Liver (tissue), 9 donors: ENCODE results near the gene POU3F1. TPM values are rescaled to one million over a fixed set of nuclear protein-coding genes. Genes with fewer than 3 reads are reported as not detected.

Experiments used
- DNase-seq: peaks from one replicate; pipeline ENCODE4 v3.0.0-alpha.2; 2017; ENCODE audit warnings: low spot score
- H3K27ac ChIP-seq, 2 donors: one replicate each; pipeline ENCODE4 v1.7.0; 2013; ENCODE audit warnings: inconsistent platforms in 2 of 2, low read length in 2 of 2, control low read depth in 1 of 2, low read depth in 1 of 2, mild to moderate bottlenecking in 1 of 2
- H3K27me3 ChIP-seq, 4 donors: one replicate each; pipeline versions ENCODE4 v1.6.1 to v1.7.0; 2013; ENCODE audit warnings: low read length in 3 of 4, inconsistent platforms in 1 of 4, mild to moderate bottlenecking in 1 of 4, moderate library complexity in 1 of 4; ENCODE audit not compliant: control insufficient read depth in 4 of 4, insufficient read depth in 4 of 4
- H3K36me3 ChIP-seq, 4 donors: one replicate each; pipeline versions ENCODE4 v1.6.1 to v1.7.0; 2013; ENCODE audit warnings: low read length in 3 of 4, mild to moderate bottlenecking in 3 of 4, low read depth in 1 of 4, moderate library complexity in 1 of 4; ENCODE audit not compliant: control insufficient read depth in 4 of 4, insufficient read depth in 3 of 4
- H3K4me1 ChIP-seq, 4 donors: one replicate each; pipeline versions ENCODE4 v1.6.1 to v1.7.0; 2013; ENCODE audit warnings: low read length in 3 of 4, mild to moderate bottlenecking in 3 of 4, moderate library complexity in 1 of 4; ENCODE audit not compliant: control insufficient read depth in 4 of 4, insufficient read depth in 4 of 4
- H3K4me3 ChIP-seq, 3 donors: one replicate each; pipeline versions ENCODE4 v1.6.1 to v1.7.0; 2013; ENCODE audit warnings: low read length in 3 of 3, control low read depth in 1 of 3, low read depth in 1 of 3, mild to moderate bottlenecking in 1 of 3
- H3K9ac ChIP-seq, 2 donors: one replicate each; pipeline ENCODE4 v1.7.0; 2013; ENCODE audit warnings: low read length in 2 of 2, mild to moderate bottlenecking in 2 of 2, moderate library complexity in 2 of 2, control low read depth in 1 of 2, low read depth in 1 of 2
- H3K9me3 ChIP-seq, 4 donors: one replicate each; pipeline versions ENCODE4 v1.6.1 to v1.7.0; 2013; ENCODE audit warnings: low read length in 3 of 4; ENCODE audit not compliant: control insufficient read depth in 4 of 4
- FOXA1 ChIP-seq: IDR thresholded peaks from 2 replicates; pipeline ENCODE4 v1.6.1; 2016; ENCODE audit warnings: antibody characterized with exemption
- FOXA2 ChIP-seq: IDR thresholded peaks from 2 replicates; pipeline ENCODE4 v1.6.1; 2016; ENCODE audit warnings: antibody characterized with exemption
- HNF4A ChIP-seq, 2 donors: conservative IDR thresholded peaks; 2 replicates each; pipeline ENCODE4 v1.6.1; 2016; ENCODE audit warnings: antibody characterized with exemption in 2 of 2, mild to moderate bottlenecking in 2 of 2
- HNF4G ChIP-seq: IDR thresholded peaks from 2 replicates; pipeline ENCODE4 v1.6.1; 2016; ENCODE audit warnings: antibody characterized with exemption
- RXRA ChIP-seq, 2 donors: IDR thresholded peaks; 2 replicates each; pipeline ENCODE4 v1.6.1; 2017 to 2018; ENCODE audit warnings: antibody characterized with exemption in 2 of 2, mild to moderate bottlenecking in 1 of 2
- YY1 ChIP-seq: IDR thresholded peaks from 2 replicates; pipeline ENCODE4 v1.6.1; 2016; ENCODE audit warnings: antibody characterized with exemption, mild to moderate bottlenecking
- WGBS: extraction: QIAGEN DNeasy Blood & Tissue Kit; methylation state at CpG from one replicate; pipeline ENCODE4 v1.1.7; 2013; 5-methylcytosine and 5-hydroxymethylcytosine counted together
- polyA plus RNA-seq, 2 donors: library from polyadenylated mRNA; stranded (reverse) in 1 of 2; unstranded in 1 of 2; fragments of 200-250 nt in 1 of 2; fragments of >200 nt in 1 of 2; fragmentation: Nextera tagmentation in 1 of 2; extraction: Ambion mirVana in 1 of 2; gene quantifications; one replicate each; pipeline versions ENCODE4 v1.2.1 to v1.2.3, GENCODE V29; 2013 to 2015
- total RNA-seq, 2 donors: library from RNA; depleted of rRNA; stranded (reverse); fragments of >200 nt; gene quantifications; one replicate each; pipeline ENCODE4 v1.2.3, GENCODE V29; 2014
- TF ChIP-seq, protein P1 (sequence below): fragments of 150-350 bp; IDR thresholded peaks from 2 replicates; pipeline ENCODE4 v1.5.1; 2017; ENCODE audit warnings: improper control_type of control experiment, low read depth, low read length; ENCODE audit not compliant: missing input control
- TF ChIP-seq, protein P2 (sequence below): IDR thresholded peaks from 2 replicates; pipeline ENCODE4 v1.6.1; 2016; ENCODE audit warnings: antibody characterized with exemption
- TF ChIP-seq, protein P3 (sequence below): IDR thresholded peaks from 2 replicates; pipeline ENCODE4 v1.6.1; 2016; ENCODE audit warnings: antibody characterized with exemption
- donor health status: healthy.
- donor health status: healthy.
- donor health status: healthy.
- donor health status: healthy.
- donor health status: healthy.

Gene POU3F1
- total and polyA plus RNA-seq, 4 donors: not detected

DNA sequence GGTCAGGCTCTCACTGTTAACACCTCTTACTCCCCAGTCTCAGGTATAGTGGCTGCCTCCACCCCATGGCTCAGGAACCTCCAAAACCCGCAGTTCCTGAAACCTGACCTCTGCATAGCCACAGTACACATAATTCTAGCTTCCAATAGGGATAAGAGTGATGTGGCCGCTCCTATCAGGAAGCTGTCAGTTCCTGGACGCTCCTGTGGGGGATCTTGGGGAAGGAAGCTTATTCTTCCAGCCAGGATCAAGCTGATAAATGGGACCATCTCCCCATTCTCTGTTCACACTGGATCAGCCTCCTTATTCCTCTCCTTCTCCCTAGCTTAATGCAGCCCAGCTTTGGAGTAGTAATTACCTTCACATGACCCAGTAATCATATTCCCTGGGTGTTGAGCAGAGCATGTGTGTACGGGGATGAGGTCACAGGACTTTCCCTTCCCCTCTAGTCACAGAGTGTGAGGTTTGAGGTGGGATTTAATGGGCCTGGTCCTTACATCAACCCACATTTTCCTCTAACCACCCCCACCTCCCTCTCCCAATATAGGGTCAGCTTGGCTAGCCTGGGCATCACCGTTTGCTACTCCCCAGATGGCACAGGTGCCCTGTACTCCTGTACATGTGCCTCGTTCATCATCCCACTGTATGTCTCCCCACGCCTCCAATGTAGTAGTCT lies 7.0 kb upstream of the POU3F1 start:
- DNase-seq: no peak
- no peaks in the 10 kb centered on the region for H3K4me1 ChIP-seq
- no peak overlapping the region for H3K4me3 ChIP-seq
- WGBS: 76% methylated on average over 7 of the region's 7 CpGs
- no peaks in the 10 kb centered on the region for H3K27me3 ChIP-seq
- no peaks in the 10 kb centered on the region for H3K36me3 ChIP-seq
- no peak overlapping the region for H3K27ac ChIP-seq
- TF ChIP-seq YY1 (no peak), RXRA (IDR thresholded peaks at IDR 0.05) (no peak), HNF4G (no peak), HNF4A (conservative IDR thresholded peaks at IDR 0.05) (no peak)
- TF ChIP-seq, protein P1, sequence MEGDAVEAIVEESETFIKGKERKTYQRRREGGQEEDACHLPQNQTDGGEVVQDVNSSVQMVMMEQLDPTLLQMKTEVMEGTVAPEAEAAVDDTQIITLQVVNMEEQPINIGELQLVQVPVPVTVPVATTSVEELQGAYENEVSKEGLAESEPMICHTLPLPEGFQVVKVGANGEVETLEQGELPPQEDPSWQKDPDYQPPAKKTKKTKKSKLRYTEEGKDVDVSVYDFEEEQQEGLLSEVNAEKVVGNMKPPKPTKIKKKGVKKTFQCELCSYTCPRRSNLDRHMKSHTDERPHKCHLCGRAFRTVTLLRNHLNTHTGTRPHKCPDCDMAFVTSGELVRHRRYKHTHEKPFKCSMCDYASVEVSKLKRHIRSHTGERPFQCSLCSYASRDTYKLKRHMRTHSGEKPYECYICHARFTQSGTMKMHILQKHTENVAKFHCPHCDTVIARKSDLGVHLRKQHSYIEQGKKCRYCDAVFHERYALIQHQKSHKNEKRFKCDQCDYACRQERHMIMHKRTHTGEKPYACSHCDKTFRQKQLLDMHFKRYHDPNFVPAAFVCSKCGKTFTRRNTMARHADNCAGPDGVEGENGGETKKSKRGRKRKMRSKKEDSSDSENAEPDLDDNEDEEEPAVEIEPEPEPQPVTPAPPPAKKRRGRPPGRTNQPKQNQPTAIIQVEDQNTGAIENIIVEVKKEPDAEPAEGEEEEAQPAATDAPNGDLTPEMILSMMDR: no peak
- no peaks in the 10 kb centered on the region for H3K9me3 ChIP-seq
- no peak overlapping the region for H3K9ac ChIP-seq

DNA sequence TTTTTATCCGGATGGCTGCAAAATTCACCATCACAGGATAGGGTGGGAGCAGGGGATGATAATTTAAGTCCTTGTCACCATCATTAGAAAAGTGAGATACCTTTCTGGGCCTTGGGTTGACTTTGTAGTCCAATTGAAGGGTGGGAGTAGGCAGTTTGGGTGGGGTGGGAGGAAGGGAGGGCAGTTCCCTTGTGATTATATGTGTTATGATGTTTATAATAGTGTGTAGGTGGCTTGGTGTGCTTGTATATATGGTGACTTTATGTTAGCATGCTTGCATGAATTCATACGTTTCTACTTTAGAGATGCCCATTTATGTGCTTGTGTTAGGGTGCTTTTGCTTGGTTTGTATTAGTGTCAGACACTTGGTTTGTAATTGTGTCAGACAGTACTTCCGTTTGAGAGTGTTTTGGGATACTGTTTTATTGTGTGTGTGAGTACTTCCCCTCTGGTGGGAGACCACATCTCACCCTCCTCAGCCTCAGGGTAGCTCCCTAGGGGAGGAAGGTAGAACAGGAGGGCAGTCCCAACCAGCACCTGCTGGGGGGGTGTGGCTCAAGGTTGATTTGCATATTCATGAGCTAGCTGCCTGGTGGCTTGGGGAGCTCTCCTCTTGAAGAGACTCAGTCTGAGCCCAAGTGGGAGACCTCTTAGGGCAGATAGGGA lies 6.3 kb upstream of the POU3F1 start:
- no peak overlapping the region for H3K9ac ChIP-seq
- H3K36me3 ChIP-seq: no peaks in the 10 kb centered on the region
- H3K4me3 ChIP-seq: no peak overlapping the region
- WGBS: 67% methylated on average over 3 of the region's 3 CpGs
- peaks cover 0 to 2% (median under 1%) of the 10 kb centered on the region in 4 donors for H3K4me1 ChIP-seq
- H3K27me3 ChIP-seq: no peaks in the 10 kb centered on the region
- H3K27ac ChIP-seq: no peak overlapping the region
- no peak for DNase-seq
- no peaks in the 10 kb centered on the region for H3K9me3 ChIP-seq
- TF ChIP-seq, protein P2, sequence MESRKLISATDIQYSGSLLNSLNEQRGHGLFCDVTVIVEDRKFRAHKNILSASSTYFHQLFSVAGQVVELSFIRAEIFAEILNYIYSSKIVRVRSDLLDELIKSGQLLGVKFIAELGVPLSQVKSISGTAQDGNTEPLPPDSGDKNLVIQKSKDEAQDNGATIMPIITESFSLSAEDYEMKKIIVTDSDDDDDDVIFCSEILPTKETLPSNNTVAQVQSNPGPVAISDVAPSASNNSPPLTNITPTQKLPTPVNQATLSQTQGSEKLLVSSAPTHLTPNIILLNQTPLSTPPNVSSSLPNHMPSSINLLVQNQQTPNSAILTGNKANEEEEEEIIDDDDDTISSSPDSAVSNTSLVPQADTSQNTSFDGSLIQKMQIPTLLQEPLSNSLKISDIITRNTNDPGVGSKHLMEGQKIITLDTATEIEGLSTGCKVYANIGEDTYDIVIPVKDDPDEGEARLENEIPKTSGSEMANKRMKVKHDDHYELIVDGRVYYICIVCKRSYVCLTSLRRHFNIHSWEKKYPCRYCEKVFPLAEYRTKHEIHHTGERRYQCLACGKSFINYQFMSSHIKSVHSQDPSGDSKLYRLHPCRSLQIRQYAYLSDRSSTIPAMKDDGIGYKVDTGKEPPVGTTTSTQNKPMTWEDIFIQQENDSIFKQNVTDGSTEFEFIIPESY: no peak

DNA sequence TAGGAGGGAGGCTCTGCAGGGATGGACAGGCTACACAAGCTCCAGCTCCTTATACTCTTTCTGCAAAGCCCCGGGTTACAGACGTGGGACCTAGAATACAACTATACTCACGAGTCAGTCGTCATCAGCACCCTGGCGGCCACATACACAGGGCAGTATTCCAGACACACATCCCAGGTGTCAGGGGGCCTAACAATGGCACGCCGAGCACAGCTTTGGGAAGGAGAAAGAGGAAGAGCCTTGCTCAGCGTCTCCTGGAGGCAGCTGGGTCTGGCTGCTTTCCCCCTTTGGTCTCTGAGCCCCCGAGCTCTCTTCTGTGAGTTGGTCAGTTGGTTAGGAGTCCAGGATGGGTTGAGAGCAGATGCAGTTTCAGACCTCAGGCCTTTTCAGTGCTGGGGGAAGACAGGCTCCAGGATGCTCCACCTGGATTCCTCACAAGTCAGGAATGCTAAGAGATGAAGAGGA lies 4.5 kb upstream of the POU3F1 start:
- Histone ChIP-seq H3K4me1 (peaks cover 4 to 17% (median 7%) of the 10 kb centered on the region in 4 donors), H3K9me3 (no peaks in the 10 kb centered on the region), H3K27ac (no peak overlapping the region), H3K27me3 (no peaks in the 10 kb centered on the region), H3K4me3 (no peak overlapping the region), H3K9ac (no peak overlapping the region), H3K36me3 (no peaks in the 10 kb centered on the region)
- DNase-seq: no peak
- TF ChIP-seq FOXA2 (no peak), FOXA1 (no peak)
- TF ChIP-seq, protein P3, sequence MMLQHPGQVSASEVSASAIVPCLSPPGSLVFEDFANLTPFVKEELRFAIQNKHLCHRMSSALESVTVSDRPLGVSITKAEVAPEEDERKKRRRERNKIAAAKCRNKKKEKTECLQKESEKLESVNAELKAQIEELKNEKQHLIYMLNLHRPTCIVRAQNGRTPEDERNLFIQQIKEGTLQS: no peak
- 87% methylated on average over 9 of the region's 9 CpGs for WGBS
